Stimulated activated CD4-positive, alpha-beta T cell treated with anti-CD3 and anti-CD28 coated beads, Interleukin-12 subunit alpha, Interleukin-12 subunit beta, amount 100 ng/mL, for 4 hours (primary cell): ENCODE data around the gene SLC16A2.
A peak's percentile ranks its signal among the peaks of the same experiment; 100 is the strongest.
"Not testable (repeated sequence)": the region's sequence is repeated elsewhere in the genome, so short reads cannot be mapped to it uniquely, and the experiment has no call there.

Experiments
- DNase-seq: peaks from one replicate; pipeline ENCODE4 v3.0.0-alpha.2; 2020

The SLC16A2 gene

GRCh38 chrX:74448669-74449068 lies 27.4 kb downstream of the SLC16A2 start:
- no peak for DNase-seq

GRCh38 chrX:74449322-74449936 lies 28.1 kb downstream of the SLC16A2 start:
- peak; percentile 4 for DNase-seq

DNA sequence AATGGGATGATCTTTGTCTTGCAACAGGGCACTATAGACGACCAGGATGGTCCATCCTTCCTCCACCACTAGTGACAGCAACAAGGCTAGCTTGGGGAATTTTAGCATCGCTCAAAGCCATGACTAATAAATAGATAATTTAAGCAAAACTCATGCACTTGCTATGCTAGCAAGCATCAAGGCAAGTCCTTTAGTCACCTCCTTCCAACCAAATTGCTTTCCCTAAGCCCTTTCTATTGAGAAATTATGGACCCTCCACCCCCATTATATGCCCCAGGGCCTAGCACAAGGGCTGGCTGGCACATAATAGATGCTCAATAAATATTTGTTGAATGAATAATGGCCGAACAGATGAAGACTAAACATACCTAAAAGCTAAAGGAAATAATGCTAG lies 28.6 kb downstream of the SLC16A2 start:
- no peak for DNase-seq

DNA sequence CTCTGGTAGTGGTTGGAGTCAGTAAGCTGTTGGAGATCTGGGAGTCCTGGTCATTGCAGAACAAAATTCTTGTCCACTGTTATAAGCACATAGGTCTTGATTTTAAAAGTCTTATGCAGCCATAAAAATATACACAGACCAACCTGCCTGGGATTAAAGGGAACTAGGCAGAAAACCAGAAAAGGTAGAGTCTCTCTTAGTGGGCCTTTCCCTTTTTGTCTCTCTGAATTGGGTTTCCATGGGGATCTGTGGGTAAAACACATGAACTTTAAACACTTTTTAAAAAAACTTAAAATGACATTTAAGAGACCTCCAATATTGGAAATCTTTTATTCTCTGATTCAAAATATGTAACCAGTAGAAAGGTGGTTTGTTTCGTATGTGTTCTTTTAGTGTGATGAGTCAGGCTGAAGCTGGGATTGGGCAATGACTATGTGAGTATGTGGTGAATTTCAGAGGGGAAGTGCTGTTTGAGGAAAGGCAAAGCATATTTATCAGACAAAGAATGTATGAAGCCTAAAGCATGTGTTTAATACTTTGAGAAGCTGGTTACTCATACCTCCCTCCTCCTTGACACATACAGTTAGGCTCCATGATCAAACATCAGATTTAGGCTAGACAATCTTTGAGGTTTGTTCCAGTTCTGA lies 29.6 kb downstream of the SLC16A2 start:
- DNase-seq = no peak

DNA sequence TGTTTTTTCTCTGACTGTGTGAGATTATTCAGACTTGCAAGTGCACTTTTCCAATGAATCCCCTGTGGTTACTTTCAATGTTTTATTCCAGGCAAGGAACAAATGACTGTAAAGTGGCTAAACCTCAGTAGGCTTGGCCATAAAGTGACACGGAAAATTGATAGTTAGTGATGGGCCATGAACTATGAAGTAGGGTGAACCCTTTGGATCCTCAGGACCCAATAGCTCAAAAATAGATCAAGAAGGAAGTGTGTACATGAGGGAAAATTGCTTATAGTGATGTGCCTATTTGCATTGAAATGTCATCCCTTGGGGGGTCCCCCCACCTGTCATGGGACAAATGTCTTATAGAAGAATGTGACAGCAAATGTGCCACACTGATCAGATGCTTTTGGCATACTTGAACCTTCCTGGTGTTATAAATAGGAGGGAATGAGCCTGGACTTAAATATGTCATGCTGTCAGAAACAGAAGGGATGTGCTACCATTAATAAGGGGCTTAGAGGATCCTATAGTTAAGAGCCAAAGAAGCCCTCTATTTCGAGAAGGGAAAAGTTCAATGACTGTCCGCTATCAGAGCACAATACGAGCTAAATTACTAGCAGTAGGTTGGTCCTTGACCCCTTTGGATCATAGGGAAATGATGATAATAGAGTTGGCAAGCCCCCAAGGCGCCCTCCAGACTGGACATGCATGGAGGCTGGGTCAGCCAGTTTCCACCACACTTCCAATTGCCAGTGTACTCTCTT lies 30.3 kb downstream of the SLC16A2 start:
- DNase-seq = no peak

GRCh38 chrX:74452199-74452481 lies 30.8 kb downstream of the SLC16A2 start:
- no peak for DNase-seq

DNA sequence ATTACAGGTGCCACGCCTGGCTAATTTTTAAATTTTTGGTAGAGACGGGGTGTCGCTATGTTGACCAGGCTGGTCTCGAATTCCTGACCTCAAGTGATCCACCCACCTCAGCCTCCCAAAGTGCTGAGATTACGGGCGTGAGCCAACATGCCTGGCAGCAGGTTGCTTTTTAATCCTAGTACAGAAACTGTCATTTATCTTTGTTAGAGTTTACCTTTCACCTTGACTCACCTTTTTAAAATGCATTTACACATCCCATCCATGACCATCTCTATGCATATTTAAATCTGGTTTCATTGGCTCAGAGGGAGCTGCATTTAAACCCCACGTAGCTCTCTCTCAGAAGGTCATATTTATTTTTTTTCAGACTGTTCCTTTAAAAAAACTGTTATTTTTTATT lies 31.9 kb downstream of the SLC16A2 start:
- DNase-seq = no peak

- DNase-seq = not testable (repeated sequence)
Measured at GRCh38 chrX:74454233-74454632, 32.9 kb downstream of the SLC16A2 start.

GRCh38 chrX:74458736-74459135 lies 37.4 kb downstream of the SLC16A2 start:
- no peak for DNase-seq

DNA sequence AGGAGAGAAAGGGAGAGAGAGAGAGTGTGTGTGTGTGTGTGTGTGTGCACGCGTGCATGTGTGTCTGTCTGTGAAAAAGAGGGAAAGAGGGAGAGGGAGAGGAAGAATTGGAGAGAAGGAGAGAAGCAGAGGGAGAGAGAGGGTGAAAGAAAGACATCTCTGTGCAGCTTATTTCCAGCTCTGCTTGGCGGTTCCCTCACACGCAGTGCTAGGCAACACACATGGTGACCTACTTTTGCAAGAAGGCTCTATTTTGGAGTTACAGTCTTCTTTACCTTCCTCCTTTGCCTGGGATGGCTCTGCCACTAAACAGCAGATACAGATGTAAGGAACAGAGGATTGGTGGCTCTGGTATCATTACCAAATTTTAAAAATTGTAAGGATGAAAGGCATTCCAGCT lies 40.1 kb downstream of the SLC16A2 start:
- DNase-seq = no peak

GRCh38 chrX:74464722-74465121 lies 43.4 kb downstream of the SLC16A2 start:
- DNase-seq = no peak

DNA sequence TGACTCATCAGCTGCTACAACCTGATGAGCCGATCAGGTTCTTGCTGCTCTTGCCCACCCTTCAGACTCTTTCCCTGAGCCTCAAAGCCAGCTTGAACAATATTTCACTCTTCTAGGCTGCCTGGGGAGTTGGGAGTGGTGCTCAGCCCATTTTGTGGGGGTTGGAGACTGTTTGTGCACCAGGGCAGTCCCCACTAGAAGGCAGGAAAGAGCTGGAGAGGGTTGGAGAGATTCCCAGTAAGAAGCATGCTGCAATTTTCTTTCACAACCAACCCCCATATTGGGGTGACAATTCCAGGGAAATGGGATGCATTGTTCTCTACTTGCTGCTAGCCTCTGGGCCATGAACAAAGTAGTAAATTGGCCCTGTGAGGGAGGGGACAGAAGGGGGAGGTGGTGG lies 44.1 kb downstream of the SLC16A2 start:
- no peak for DNase-seq

- no peak for DNase-seq
Measured at GRCh38 chrX:74467656-74468055, 46.4 kb downstream of the SLC16A2 start.

- DNase-seq = not testable (repeated sequence)
Measured at GRCh38 chrX:74473116-74473515, 51.8 kb downstream of the SLC16A2 start.

- DNase-seq = no peak
Measured at GRCh38 chrX:74490247-74490646, 69.0 kb downstream of the SLC16A2 start.

GRCh38 chrX:74492720-74493201 lies 71.5 kb downstream of the SLC16A2 start:
- peak; percentile 1 for DNase-seq

DNA sequence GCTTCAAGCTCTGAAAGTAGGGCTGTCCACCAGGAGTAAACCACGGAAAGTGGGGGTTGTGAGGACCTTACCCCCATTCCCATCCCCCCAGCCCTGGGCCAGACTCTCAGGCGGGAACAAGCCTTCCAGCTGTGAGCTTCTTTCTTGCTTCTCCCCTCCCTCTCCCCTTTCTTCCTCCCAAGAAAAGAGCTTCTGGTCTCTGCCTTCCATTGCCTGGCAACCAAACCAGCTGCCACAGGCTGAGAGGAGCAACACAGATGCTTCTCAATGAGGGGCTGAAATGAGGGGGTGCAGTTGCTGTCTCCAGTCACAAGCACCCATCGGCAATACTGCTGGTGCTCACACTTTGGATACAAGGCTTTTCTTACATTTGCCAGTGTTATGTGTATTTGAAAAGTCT lies 72.5 kb downstream of the SLC16A2 start:
- no peak for DNase-seq

- no peak for DNase-seq
Measured at GRCh38 chrX:74498924-74499323, 77.6 kb downstream of the SLC16A2 start.

DNA sequence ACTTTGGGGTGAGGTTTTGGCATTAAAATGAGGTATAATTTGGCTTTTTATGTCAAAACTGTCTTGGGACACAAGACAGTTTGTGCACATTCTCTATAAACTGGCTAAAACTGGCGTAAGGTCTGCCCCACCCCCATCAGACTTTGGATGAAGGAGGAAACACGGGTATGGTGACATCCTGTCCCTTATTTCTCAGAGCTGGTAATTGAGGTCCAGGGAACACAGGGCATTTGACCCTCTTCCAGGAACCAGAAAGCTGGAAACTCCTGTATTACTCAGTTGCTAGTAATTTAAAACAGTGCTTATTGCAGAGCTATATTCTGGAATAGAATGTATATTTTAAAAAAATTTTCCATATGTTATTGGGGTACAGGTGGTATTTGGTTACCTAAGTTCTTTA lies 78.8 kb downstream of the SLC16A2 start:
- no peak for DNase-seq

- no peak for DNase-seq
Measured at GRCh38 chrX:74500555-74500954, 79.3 kb downstream of the SLC16A2 start.

DNA sequence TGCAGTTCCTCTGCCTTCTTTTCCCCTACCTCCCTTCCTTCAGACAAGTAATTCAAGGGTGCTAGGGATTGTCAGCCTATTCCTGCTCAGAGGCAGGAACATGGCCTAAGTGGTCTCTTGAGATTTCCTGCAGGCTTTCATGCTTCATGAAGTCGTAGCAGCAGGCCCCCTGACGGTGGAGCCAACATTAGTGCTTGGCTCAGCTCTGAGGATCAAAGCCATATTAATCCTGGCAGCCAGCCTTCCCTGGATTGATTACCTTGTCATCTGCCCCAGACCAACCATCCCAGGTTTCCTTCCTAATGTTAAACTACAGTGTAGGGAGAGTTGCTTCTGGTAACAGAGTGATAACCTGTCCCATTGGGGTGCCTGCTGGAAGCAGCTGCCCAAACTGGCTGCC lies 84.1 kb downstream of the SLC16A2 start:
- DNase-seq = no peak

GRCh38 chrX:74506317-74507115 lies 85.2 kb downstream of the SLC16A2 start:
- DNase-seq = no peak

- DNase-seq = no peak
Measured at GRCh38 chrX:74507191-74507590, 85.9 kb downstream of the SLC16A2 start.

GRCh38 chrX:74509989-74510388 lies 88.7 kb downstream of the SLC16A2 start:
- DNase-seq = no peak
